Endodermal cell (in vitro differentiated cells): Measurements from ENCODE around the gene OPCML. TPM values are rescaled to one million over a fixed set of nuclear protein-coding genes. Genes with fewer than 3 reads are reported as not detected.

ENCODE experiments used
- DNase-seq: peaks from one replicate; pipeline ENCODE4 v3.0.0-alpha.2; 2017
- H3K27ac ChIP-seq: 2 replicates; pipeline ENCODE4 v1.5.1; 2013; ENCODE audit warnings: mild to moderate bottlenecking, low read depth, low read length, moderate library complexity
- H3K27me3 ChIP-seq: 2 replicates; pipeline ENCODE4 v1.6.1; 2013; ENCODE audit warnings: mild to moderate bottlenecking, low read length, moderate library complexity; ENCODE audit not compliant: insufficient read depth, control insufficient read depth, poor library complexity, severe bottlenecking
- H3K36me3 ChIP-seq: 2 replicates; pipeline ENCODE4 v1.7.0; 2013; ENCODE audit warnings: mild to moderate bottlenecking, low read length, moderate library complexity; ENCODE audit not compliant: control insufficient read depth, insufficient read depth
- H3K4me1 ChIP-seq: one replicate; pipeline ENCODE4 v1.7.0; 2013; ENCODE audit warnings: low read length; ENCODE audit not compliant: control insufficient read depth, insufficient read depth
- H3K4me3 ChIP-seq: 2 replicates; pipeline ENCODE4 v1.5.1; 2013; ENCODE audit warnings: mild to moderate bottlenecking, low read length, moderate library complexity
- H3K9ac ChIP-seq: 2 replicates; pipeline ENCODE4 v1.6.1; 2013; ENCODE audit warnings: mild to moderate bottlenecking, low read length, moderate library complexity; ENCODE audit not compliant: poor library complexity, severe bottlenecking; ENCODE audit errors: extremely low read depth
- H3K9me3 ChIP-seq: 2 replicates; pipeline ENCODE4 v1.6.1; 2013; ENCODE audit warnings: mild to moderate bottlenecking, low read length, moderate library complexity; ENCODE audit not compliant: control insufficient read depth
- H3K27ac Mint-ChIP-seq: 2 replicates; pipeline ENCODE4 v1.8.0; 2020; ENCODE audit warnings: mixed read lengths
- H3K27me3 Mint-ChIP-seq: 2 replicates; pipeline ENCODE4 v1.8.0; 2021; ENCODE audit warnings: mild to moderate bottlenecking, mixed read lengths; ENCODE audit not compliant: insufficient read depth
- H3K36me3 Mint-ChIP-seq: 2 replicates; pipeline ENCODE4 v1.8.0; 2020; ENCODE audit warnings: low read depth, mixed read lengths
- H3K4me1 Mint-ChIP-seq: 2 replicates; pipeline ENCODE4 v1.8.0; 2020; ENCODE audit warnings: mixed read lengths
- H3K4me3 Mint-ChIP-seq: 2 replicates; pipeline ENCODE4 v1.8.0; 2020; ENCODE audit warnings: mild to moderate bottlenecking, moderate library complexity, mixed read lengths
- H3K9me3 Mint-ChIP-seq: 2 replicates; pipeline ENCODE4 v1.8.0; 2020; ENCODE audit warnings: mild to moderate bottlenecking, mixed read lengths
- CTCF ChIP-seq: fragments of 200-600 bp; sonication (generic); conservative IDR thresholded peaks from 2 replicates; pipeline ENCODE4 v1.5.0; 2021; ENCODE audit warnings: antibody characterized with exemption, mild to moderate bottlenecking
- WGBS, 2 experiments: methylation state at CpG; one replicate each; pipeline versions ENCODE4 v1.1.5 to v1.1.7; 2013; ENCODE audit warnings: missing lambda C conversion rate in 2 of 2, mixed read lengths in 1 of 2; ENCODE audit not compliant: insufficient coverage in 1 of 2, insufficient read length in 1 of 2; 5-methylcytosine and 5-hydroxymethylcytosine counted together
- total RNA-seq, 2 donors: library from RNA; stranded (reverse); fragmentation: NEBNext Ultra II Directional in 1 of 2; extraction: Animal tissue kit (Norgen Biotek cat#: 25700) in 1 of 2; gene quantifications; 2 replicates in 1 of 2; 3 replicates in 1 of 2; pipeline ENCODE4 v1.2.1, GENCODE V29; 2021

OPCML gene
- total RNA-seq, 2 donors from 2014 or later, result 0.49 to 0.86 TPM

- Mint-ChIP-seq H3K9me3 (no peaks in the 10 kb centered on the region), H3K27ac (no peak overlapping the region)
- no peak for TF ChIP-seq CTCF
Measured at GRCh38 chr11:132788816-132789325, 743.4 kb downstream of the OPCML start.

GRCh38 chr11:132785878-132786277, 746.4 kb downstream of the OPCML start:
- peaks cover 3% of the 10 kb centered on the region for H3K4me1 ChIP-seq
- no peak overlapping the region for H3K4me3 ChIP-seq
- 78% methylated on average over 3 of the region's 4 CpGs; no CpG with 5 or more reads in 1 of the 2 experiments for WGBS, 2 experiments
- H3K27me3 ChIP-seq, result no peaks in the 10 kb centered on the region
- Mint-ChIP-seq H3K9me3 (no peaks in the 10 kb centered on the region), H3K4me1 (peaks cover under 1% of the 10 kb centered on the region), H3K4me3 (no peak overlapping the region), H3K27me3 (no peaks in the 10 kb centered on the region), H3K27ac (no peak overlapping the region), H3K36me3 (no peaks in the 10 kb centered on the region)
- no peak overlapping the region for H3K27ac ChIP-seq
- no peaks in the 10 kb centered on the region for H3K36me3 ChIP-seq
- TF ChIP-seq CTCF, result no peak
- no peaks in the 10 kb centered on the region for H3K9me3 ChIP-seq
- no peak overlapping the region for H3K9ac ChIP-seq
- DNase-seq, result no peak

More at GRCh38 chr11:132788816-132789325, 743.4 kb downstream of the OPCML start:
- Mint-ChIP-seq H3K36me3 (no peaks in the 10 kb centered on the region), H3K27me3 (no peaks in the 10 kb centered on the region), H3K4me3 (no peak overlapping the region), H3K4me1 (peaks cover 25% of the 10 kb centered on the region)
- Histone ChIP-seq H3K4me1 (peaks cover 13% of the 10 kb centered on the region), H3K4me3 (no peak overlapping the region), H3K9me3 (no peaks in the 10 kb centered on the region), H3K27ac (no peak overlapping the region), H3K27me3 (no peaks in the 10 kb centered on the region), H3K9ac (no peak overlapping the region), H3K36me3 (no peaks in the 10 kb centered on the region)
- DNase-seq, result no peak
- 78 to 89% methylated on average over 3 to 5 of the region's 6 CpGs for WGBS, 2 experiments

- H3K27me3 Mint-ChIP-seq, result no peaks in the 10 kb centered on the region
- no peak for TF ChIP-seq CTCF
- Histone ChIP-seq H3K9me3 (no peaks in the 10 kb centered on the region), H3K4me1 (peaks cover 3% of the 10 kb centered on the region), H3K27me3 (no peaks in the 10 kb centered on the region), H3K27ac (no peak overlapping the region), H3K4me3 (no peak overlapping the region), H3K36me3 (no peaks in the 10 kb centered on the region), H3K9ac (no peak overlapping the region)
- H3K27ac Mint-ChIP-seq, result no peak overlapping the region
- WGBS, 2 experiments, result 89 to 96% methylated on average over 3 to 5 of the region's 5 CpGs
- no peaks in the 10 kb centered on the region for H3K36me3 Mint-ChIP-seq
- DNase-seq, result no peak
- H3K9me3 Mint-ChIP-seq, result no peaks in the 10 kb centered on the region
- H3K4me3 Mint-ChIP-seq, result no peak overlapping the region
- H3K4me1 Mint-ChIP-seq, result peaks cover 2% of the 10 kb centered on the region
Measured at GRCh38 chr11:132784441-132784840, 747.9 kb downstream of the OPCML start.
